Loucy (cell line): ENCODE measurements around the gene MLXIPL.
"Not testable (repeated sequence)": the region's sequence is repeated elsewhere in the genome, so short reads cannot be mapped to it uniquely, and the experiment has no call there.

Experiments
- H2AFZ ChIP-seq: fragments of 200-600 bp; sonication (generic); 2 replicates; pipeline ENCODE4 v1.6.0; 2016; ENCODE audit warnings: antibody characterized with exemption, mild to moderate bottlenecking, low read length, moderate library complexity
- H3F3A ChIP-seq: fragments of 200-600 bp; 2 replicates; pipeline ENCODE4 v1.6.0; 2016; ENCODE audit warnings: antibody characterized with exemption, low read depth, mild to moderate bottlenecking
- H3K27me3 ChIP-seq: fragments of 200-600 bp; sonication (generic); 2 replicates; pipeline ENCODE4 v1.6.1; 2014; ENCODE audit warnings: low read length, mild to moderate bottlenecking; ENCODE audit not compliant: insufficient read depth, poor library complexity, severe bottlenecking
- H3K36me3 ChIP-seq: fragments of 200-600 bp; sonication (generic); 2 replicates; pipeline ENCODE4 v1.6.1; 2016; ENCODE audit warnings: low read length; ENCODE audit not compliant: insufficient read depth
- H3K4me1 ChIP-seq: fragments of 200-600 bp; sonication (generic); 2 replicates; pipeline ENCODE4 v1.5.1; 2014; ENCODE audit warnings: low read length, mild to moderate bottlenecking; ENCODE audit not compliant: insufficient read depth, poor library complexity, severe bottlenecking
- H3K4me2 ChIP-seq: fragments of 200-600 bp; sonication (generic); 2 replicates; pipeline ENCODE4 v1.6.0; 2014; ENCODE audit warnings: antibody characterized with exemption, low read length, low read depth, mild to moderate bottlenecking; ENCODE audit not compliant: poor library complexity, severe bottlenecking
- H3K4me3 ChIP-seq: fragments of 200-600 bp; sonication (generic); 2 replicates; pipeline ENCODE4 v1.5.1; 2014; ENCODE audit warnings: low read length, mild to moderate bottlenecking, mixed read lengths; ENCODE audit not compliant: poor library complexity, severe bottlenecking
- H3K79me2 ChIP-seq: fragments of 200-600 bp; sonication (generic); 2 replicates; pipeline ENCODE4 v1.6.1; 2014; ENCODE audit warnings: low read length; ENCODE audit not compliant: insufficient read depth
- H3K9ac ChIP-seq: fragments of 200-600 bp; sonication (generic); 2 replicates; pipeline ENCODE4 v1.6.0; 2014; ENCODE audit warnings: mild to moderate bottlenecking, low read depth, low read length, moderate library complexity; ENCODE audit not compliant: poor library complexity, severe bottlenecking
- H3K9me2 ChIP-seq: fragments of 200-600 bp; sonication (generic); replicated peaks from 2 replicates; pipeline ENCODE4 v1.6.1; 2016; ENCODE audit warnings: low read depth, low read length, mixed read lengths
- H3K9me3 ChIP-seq: fragments of 200-600 bp; sonication (generic); 2 replicates; pipeline ENCODE4 v1.6.1; 2014; ENCODE audit warnings: mild to moderate bottlenecking, antibody characterized with exemption, low read length, low read depth; ENCODE audit not compliant: insufficient read depth
- H4K20me1 ChIP-seq: fragments of 200-600 bp; sonication (generic); 2 replicates; pipeline ENCODE4 v1.6.0; 2014; ENCODE audit warnings: antibody characterized with exemption, low read length, mild to moderate bottlenecking; ENCODE audit not compliant: insufficient read depth, poor library complexity, severe bottlenecking
- CTCF ChIP-seq: fragments of 200-600 bp; sonication (generic); conservative IDR thresholded peaks from 2 replicates; pipeline ENCODE4 v1.5.1; 2014; ENCODE audit warnings: mild to moderate bottlenecking, antibody characterized with exemption, low read length
- EZH2phosphoT487 ChIP-seq: fragments of 200-600 bp; IDR thresholded peaks from 2 replicates; pipeline ENCODE4 v1.6.1; 2018; ENCODE audit warnings: antibody characterized with exemption, mild to moderate bottlenecking, moderate library complexity, borderline replicate concordance

MLXIPL gene

GRCh38 chr7:73621168-73622063 is 2.9 kb downstream of the MLXIPL start:
- Histone ChIP-seq H3K79me2 (no peaks in the 10 kb centered on the region), H3K9ac (no peak overlapping the region), H3K27me3 (no peaks in the 10 kb centered on the region), H3K36me3 (no peaks in the 10 kb centered on the region), H3K9me3 (no peaks in the 10 kb centered on the region), H3K9me2 (no peaks in the 10 kb centered on the region), H3F3A (no peaks in the 10 kb centered on the region), H4K20me1 (no peaks in the 10 kb centered on the region), H3K4me1 (no peaks in the 10 kb centered on the region), H2AFZ (no peak overlapping the region), H3K4me2 (no peak overlapping the region), H3K4me3 (no peak overlapping the region)
- TF ChIP-seq CTCF, result no peak
- TF ChIP-seq EZH2phosphoT487, result no peak

- not testable (repeated sequence) for H3K27me3 ChIP-seq, H3K36me3 ChIP-seq, H3F3A ChIP-seq, H2AFZ ChIP-seq, H4K20me1 ChIP-seq, H3K9me2 ChIP-seq, H3K4me1 ChIP-seq, H3K9me3 ChIP-seq, H3K4me3 ChIP-seq, H3K4me2 ChIP-seq, H3K9ac ChIP-seq, H3K79me2 ChIP-seq
These were observed 4.9 kb downstream of the MLXIPL start for GRCh38 chr7:73619394-73619793.

DNA sequence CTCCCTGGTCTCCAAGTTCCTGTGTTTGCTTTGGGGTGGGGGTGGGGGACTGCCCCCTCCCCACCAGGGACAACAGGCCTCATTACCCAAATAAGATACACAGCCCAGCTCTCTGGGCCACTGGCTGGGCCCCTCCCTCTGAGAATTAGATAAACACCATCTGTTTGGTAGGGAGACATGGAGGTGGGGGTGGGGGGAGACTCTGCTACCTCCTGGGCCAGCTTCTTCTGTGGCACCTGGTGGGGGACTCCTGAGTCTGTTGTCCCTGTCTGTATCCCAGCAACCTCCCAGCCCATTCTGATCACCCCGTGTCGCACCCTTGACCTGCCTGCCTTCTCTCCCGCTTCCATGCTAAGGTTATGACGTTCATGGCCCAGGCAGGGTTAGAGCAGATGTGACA is 5.8 kb downstream of the MLXIPL start:
- Histone ChIP-seq H3K9ac (no peak overlapping the region), H3K27me3 (no peaks in the 10 kb centered on the region), H3K36me3 (no peaks in the 10 kb centered on the region), H3F3A (no peaks in the 10 kb centered on the region), H2AFZ (no peak overlapping the region), H3K4me2 (no peak overlapping the region), H3K4me1 (no peaks in the 10 kb centered on the region), H3K79me2 (no peaks in the 10 kb centered on the region), H3K4me3 (no peak overlapping the region), H3K9me3 (no peaks in the 10 kb centered on the region), H3K9me2 (no peaks in the 10 kb centered on the region), H4K20me1 (no peaks in the 10 kb centered on the region)
- TF ChIP-seq CTCF (no peak), EZH2phosphoT487 (no peak)

DNA sequence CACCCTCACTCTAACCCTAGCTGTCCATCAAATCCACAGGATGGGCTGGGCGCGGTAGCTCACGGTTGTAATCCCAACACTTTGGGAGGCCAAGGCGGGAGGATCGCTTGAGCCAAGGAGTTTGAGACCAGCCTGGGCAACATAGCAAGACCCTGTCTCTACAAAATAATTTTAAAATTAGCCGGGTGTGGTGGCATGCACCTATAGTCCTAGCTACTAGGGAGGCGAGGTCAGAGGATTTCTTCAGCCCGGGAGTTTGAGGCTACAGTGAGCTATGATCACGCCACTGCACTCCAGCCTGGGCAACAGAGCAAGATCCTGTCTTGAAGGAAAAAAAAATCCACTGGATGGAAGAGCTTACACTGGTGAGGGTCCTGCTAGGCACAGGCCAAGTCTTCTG is 6.8 kb downstream of the MLXIPL start:
- not testable (repeated sequence) for H3K36me3 ChIP-seq, H2AFZ ChIP-seq, H3K9me2 ChIP-seq, H4K20me1 ChIP-seq, H3F3A ChIP-seq, H3K9ac ChIP-seq, H3K4me1 ChIP-seq, H3K79me2 ChIP-seq, H3K4me3 ChIP-seq, H3K9me3 ChIP-seq, H3K27me3 ChIP-seq, H3K4me2 ChIP-seq
